IMR-90 (cell line): ENCODE data around the gene AHCTF1.
"Not testable (repeated sequence)": the region's sequence is repeated elsewhere in the genome, so short reads cannot be mapped to it uniquely, and the experiment has no call there.

Experiments used
- CHD1 ChIP-seq: IDR thresholded peaks from 2 replicates; pipeline ENCODE4 v1.6.1; 2012; ENCODE audit warnings: low read depth, low read length, improper control_type of control experiment
- POLR2A ChIP-seq: IDR thresholded peaks from 2 replicates; pipeline ENCODE4 v1.6.1; 2012; ENCODE audit warnings: mild to moderate bottlenecking, low read depth, low read length
- RFX5 ChIP-seq: IDR thresholded peaks from 2 replicates; pipeline ENCODE4 v1.8.0; 2012; ENCODE audit warnings: low read depth, mild to moderate bottlenecking, low read length, moderate library complexity
- TF ChIP-seq, protein P1 (sequence below): conservative IDR thresholded peaks from 2 replicates; pipeline ENCODE4 v1.5.1; 2012; ENCODE audit warnings: mild to moderate bottlenecking, low read depth, low read length, improper control_type of control experiment

- TF ChIP-seq, protein P1, sequence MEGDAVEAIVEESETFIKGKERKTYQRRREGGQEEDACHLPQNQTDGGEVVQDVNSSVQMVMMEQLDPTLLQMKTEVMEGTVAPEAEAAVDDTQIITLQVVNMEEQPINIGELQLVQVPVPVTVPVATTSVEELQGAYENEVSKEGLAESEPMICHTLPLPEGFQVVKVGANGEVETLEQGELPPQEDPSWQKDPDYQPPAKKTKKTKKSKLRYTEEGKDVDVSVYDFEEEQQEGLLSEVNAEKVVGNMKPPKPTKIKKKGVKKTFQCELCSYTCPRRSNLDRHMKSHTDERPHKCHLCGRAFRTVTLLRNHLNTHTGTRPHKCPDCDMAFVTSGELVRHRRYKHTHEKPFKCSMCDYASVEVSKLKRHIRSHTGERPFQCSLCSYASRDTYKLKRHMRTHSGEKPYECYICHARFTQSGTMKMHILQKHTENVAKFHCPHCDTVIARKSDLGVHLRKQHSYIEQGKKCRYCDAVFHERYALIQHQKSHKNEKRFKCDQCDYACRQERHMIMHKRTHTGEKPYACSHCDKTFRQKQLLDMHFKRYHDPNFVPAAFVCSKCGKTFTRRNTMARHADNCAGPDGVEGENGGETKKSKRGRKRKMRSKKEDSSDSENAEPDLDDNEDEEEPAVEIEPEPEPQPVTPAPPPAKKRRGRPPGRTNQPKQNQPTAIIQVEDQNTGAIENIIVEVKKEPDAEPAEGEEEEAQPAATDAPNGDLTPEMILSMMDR, result not testable (repeated sequence)
- TF ChIP-seq CHD1, POLR2A, RFX5: not testable (repeated sequence)
Observed at GRCh38 chr1:246916026-246916923, 15.5 kb downstream of the AHCTF1 start.
